ENCODE data around the gene NBEA.

The NBEA gene

GRCh38 chr13:35179920-35180663 lies 238.0 kb downstream of the NBEA start:
- DNase-seq (ENCODE audit: low read depth) = no peak

GRCh38 chr13:35190241-35190640 lies 248.2 kb downstream of the NBEA start:
- no peak for DNase-seq (ENCODE audit: low read depth)

- no peak for DNase-seq (ENCODE audit: low read depth)
These were observed 249.8 kb downstream of the NBEA start for GRCh38 chr13:35191883-35192282.

GRCh38 chr13:35198613-35199200 lies 256.6 kb downstream of the NBEA start:
- DNase-seq (ENCODE audit: low read depth) = no peak

GRCh38 chr13:35208587-35208986 lies 266.5 kb downstream of the NBEA start:
- DNase-seq (ENCODE audit: low read depth) = no peak

GRCh38 chr13:35210261-35210660 lies 268.2 kb downstream of the NBEA start:
- DNase-seq (ENCODE audit: low read depth) = no peak

GRCh38 chr13:35211949-35212348 lies 269.9 kb downstream of the NBEA start:
- DNase-seq (ENCODE audit: low read depth) = no peak

GRCh38 chr13:35213911-35214310 lies 271.8 kb downstream of the NBEA start:
- no peak for DNase-seq (ENCODE audit: low read depth)

- no peak for DNase-seq (ENCODE audit: low read depth)
These were observed 274.1 kb downstream of the NBEA start for GRCh38 chr13:35216131-35216530.

- no peak for DNase-seq (ENCODE audit: low read depth)
These were observed 277.0 kb downstream of the NBEA start for GRCh38 chr13:35219021-35219420.

- DNase-seq (ENCODE audit: low read depth) = no peak
These were observed 283.1 kb downstream of the NBEA start for GRCh38 chr13:35225159-35225558.

GRCh38 chr13:35225582-35225981 lies 283.5 kb downstream of the NBEA start:
- DNase-seq (ENCODE audit: low read depth) = no peak

- no peak for DNase-seq (ENCODE audit: low read depth)
These were observed 286.5 kb downstream of the NBEA start for GRCh38 chr13:35228536-35228935.

GRCh38 chr13:35231426-35231825 lies 289.4 kb downstream of the NBEA start:
- no peak for DNase-seq (ENCODE audit: low read depth)

- DNase-seq (ENCODE audit: low read depth) = no peak
These were observed 296.2 kb downstream of the NBEA start for GRCh38 chr13:35238274-35238673.

- no peak for DNase-seq (ENCODE audit: low read depth)
These were observed 310.6 kb downstream of the NBEA start for GRCh38 chr13:35252536-35253205.

GRCh38 chr13:35255241-35255640 lies 313.2 kb downstream of the NBEA start:
- DNase-seq (ENCODE audit: low read depth) = no peak

GRCh38 chr13:35256459-35257148 lies 314.5 kb downstream of the NBEA start:
- no peak for DNase-seq (ENCODE audit: low read depth)

- DNase-seq (ENCODE audit: low read depth) = no peak
These were observed 318.2 kb downstream of the NBEA start for GRCh38 chr13:35260316-35260715.

GRCh38 chr13:35266412-35266811 lies 324.3 kb downstream of the NBEA start:
- no peak for DNase-seq (ENCODE audit: low read depth)

GRCh38 chr13:35278917-35279316 lies 336.8 kb downstream of the NBEA start:
- DNase-seq (ENCODE audit: low read depth) = no peak

GRCh38 chr13:35279500-35279899 lies 337.4 kb downstream of the NBEA start:
- DNase-seq (ENCODE audit: low read depth) = no peak

GRCh38 chr13:35283856-35284255 lies 341.8 kb downstream of the NBEA start:
- DNase-seq (ENCODE audit: low read depth) = no peak

All from stimulated activated CD8-positive, alpha-beta memory T cell treated with anti-CD3 and anti-CD28 coated beads, Interleukin-4, amount 100 ng/mL, for 24 hours (primary cell).